Lower lobe of right lung (tissue), 2 donors: ENCODE results near the gene SLC16A8. TPM values are rescaled to one million over a fixed set of nuclear protein-coding genes. Genes with fewer than 3 reads are reported as not detected.

ENCODE experiments used
- ATAC-seq, 2 donors: fragments of 200-7000 bp; cut with Tn5 transposase; one replicate each; pipeline ENCODE4 v1.9.1; 2020 to 2022; ENCODE audit warnings: mild to moderate bottlenecking in 2 of 2, moderate library complexity in 2 of 2
- DNase-seq: peaks from one replicate; pipeline ENCODE4 v3.0.0-alpha.2; 2020
- H3K27ac ChIP-seq: fragments of 200-600 bp; one replicate; pipeline ENCODE4 v1.8.0; 2022
- H3K27me3 ChIP-seq: fragments of 200-600 bp; one replicate; pipeline ENCODE4 v1.8.0; 2022; ENCODE audit warnings: low read depth
- H3K36me3 ChIP-seq: fragments of 200-600 bp; one replicate; pipeline ENCODE4 v1.8.0; 2022; ENCODE audit warnings: mild to moderate bottlenecking
- H3K4me1 ChIP-seq: fragments of 200-600 bp; one replicate; pipeline ENCODE4 v1.8.0; 2022
- H3K4me3 ChIP-seq: fragments of 200-600 bp; one replicate; pipeline ENCODE4 v1.8.0; 2022; ENCODE audit warnings: mild to moderate bottlenecking
- H3K9me3 ChIP-seq: fragments of 200-600 bp; one replicate; pipeline ENCODE4 v1.8.0; 2022
- intact Hi-C: fragments of 100-400 bp; cut with DNase I; formaldehyde crosslinking; loops from one replicate; pipeline ENCODE4 v1.11.0; 2022
- total RNA-seq: library from RNA; stranded (reverse); fragmentation: NEBNext Ultra II Directional; extraction: Animal tissue kit (Norgen Biotek cat#: 25700); gene quantifications from one replicate; pipeline ENCODE4 v1.2.1, GENCODE V29; 2021
- TF ChIP-seq, protein P1 (sequence below): fragments of 200-600 bp; IDR thresholded peaks from one replicate; pipeline ENCODE4 v1.8.0; 2022; ENCODE audit warnings: antibody characterized with exemption, mild to moderate bottlenecking
- donor health status: DM: no; HTN: yes; CAD: no; lungs with severe emphysema.

The SLC16A8 gene
- total RNA-seq, 1 donor from 2014 or later = 0.24 TPM

DNA sequence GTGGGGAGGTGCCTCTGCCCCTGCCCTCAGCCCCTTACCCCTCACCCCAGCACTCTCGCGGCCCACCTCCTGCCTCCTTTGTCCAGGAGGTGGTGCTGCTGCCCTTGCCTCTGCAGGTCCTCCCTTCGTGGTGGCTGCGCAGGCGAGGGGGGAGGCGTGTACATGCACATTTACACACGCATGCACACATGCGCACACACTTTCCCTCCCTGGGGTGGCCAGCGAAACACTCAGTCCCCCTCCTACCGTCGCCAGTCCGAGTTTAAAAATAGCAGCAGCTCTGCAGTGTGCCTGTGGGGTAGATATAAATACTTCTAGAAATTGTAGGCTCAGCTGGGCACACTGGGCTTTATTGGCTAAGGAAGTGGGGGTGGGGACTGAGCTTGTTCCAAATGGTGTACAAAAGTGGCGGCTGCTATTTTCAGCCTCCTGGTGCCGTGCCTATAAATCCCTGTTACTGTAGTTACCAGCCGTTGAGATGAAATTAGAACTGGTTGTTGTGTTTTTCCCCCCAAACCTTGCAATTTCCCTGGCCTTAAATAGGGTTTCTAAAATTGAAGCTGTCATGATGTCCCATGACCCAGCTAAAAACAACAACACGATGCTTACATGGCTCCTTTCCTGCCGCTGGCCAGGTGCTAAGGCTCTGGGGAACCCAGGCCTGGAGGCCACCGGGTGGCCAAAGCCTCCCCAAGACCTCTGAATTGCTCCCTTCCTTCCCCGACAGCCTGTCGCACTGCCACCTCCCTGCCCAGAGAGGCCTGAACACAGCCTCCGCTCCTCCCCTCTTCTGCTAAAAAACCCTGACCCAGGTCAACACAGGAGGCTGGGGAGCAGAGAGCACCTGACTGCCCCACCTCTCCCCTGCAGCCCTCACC lies 14.4 kb downstream of the SLC16A8 start:
- Histone ChIP-seq H3K9me3 (no peaks in the 10 kb centered on the region), H3K36me3 (peaks cover 95% of the 10 kb centered on the region), H3K4me3 (no peak overlapping the region), H3K27ac (peak overlapping the region; percentile 43), H3K4me1 (no peaks in the 10 kb centered on the region), H3K27me3 (no peaks in the 10 kb centered on the region)
- DNase-seq (no peak), ATAC-seq (no peak)
- intact Hi-C loops = no loop called here
- TF ChIP-seq, protein P1, sequence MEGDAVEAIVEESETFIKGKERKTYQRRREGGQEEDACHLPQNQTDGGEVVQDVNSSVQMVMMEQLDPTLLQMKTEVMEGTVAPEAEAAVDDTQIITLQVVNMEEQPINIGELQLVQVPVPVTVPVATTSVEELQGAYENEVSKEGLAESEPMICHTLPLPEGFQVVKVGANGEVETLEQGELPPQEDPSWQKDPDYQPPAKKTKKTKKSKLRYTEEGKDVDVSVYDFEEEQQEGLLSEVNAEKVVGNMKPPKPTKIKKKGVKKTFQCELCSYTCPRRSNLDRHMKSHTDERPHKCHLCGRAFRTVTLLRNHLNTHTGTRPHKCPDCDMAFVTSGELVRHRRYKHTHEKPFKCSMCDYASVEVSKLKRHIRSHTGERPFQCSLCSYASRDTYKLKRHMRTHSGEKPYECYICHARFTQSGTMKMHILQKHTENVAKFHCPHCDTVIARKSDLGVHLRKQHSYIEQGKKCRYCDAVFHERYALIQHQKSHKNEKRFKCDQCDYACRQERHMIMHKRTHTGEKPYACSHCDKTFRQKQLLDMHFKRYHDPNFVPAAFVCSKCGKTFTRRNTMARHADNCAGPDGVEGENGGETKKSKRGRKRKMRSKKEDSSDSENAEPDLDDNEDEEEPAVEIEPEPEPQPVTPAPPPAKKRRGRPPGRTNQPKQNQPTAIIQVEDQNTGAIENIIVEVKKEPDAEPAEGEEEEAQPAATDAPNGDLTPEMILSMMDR = peak; percentile 37

DNA sequence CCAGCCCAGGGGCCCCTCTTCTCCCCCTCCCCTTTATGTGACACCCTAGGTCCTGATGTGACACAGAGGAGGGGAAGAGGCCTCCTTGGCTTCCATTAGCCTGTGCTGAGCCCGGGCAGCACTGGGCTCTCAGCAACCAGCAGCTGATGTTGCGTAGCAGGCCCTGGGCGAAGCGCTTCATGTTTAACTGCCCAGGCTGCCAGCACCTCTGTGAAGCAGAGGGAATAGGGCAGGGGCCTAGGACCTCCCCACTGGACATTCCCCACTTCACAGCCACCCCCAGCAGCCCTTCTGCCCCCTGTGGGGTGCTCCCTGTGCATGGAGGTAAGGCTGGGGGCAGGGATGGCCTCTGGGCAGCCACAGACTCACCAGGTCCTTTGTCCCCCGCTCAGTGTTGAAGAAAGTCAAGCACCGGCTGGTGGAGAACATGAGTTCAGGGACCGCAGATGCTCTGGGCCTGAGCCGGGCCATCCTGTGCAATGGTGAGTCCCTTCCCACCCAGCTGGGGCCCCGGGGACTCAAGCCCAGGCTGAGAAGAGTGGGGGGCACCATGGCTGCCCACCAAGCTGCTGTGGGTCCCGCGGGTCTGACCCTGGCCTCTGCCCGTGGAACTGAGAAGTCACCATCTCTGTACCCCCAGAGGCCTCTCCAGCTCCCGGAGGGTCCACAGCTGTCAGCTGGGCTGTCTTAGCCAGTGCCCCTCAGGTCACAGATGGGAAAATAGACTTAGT lies 15.2 kb downstream of the SLC16A8 start:
- Histone ChIP-seq H3K27ac (peak overlapping the region; percentile 43), H3K4me1 (no peaks in the 10 kb centered on the region), H3K9me3 (no peaks in the 10 kb centered on the region), H3K36me3 (peaks cover 95% of the 10 kb centered on the region), H3K4me3 (no peak overlapping the region), H3K27me3 (no peaks in the 10 kb centered on the region)
- ATAC-seq = no peak
- intact Hi-C loops = no loop called here
- no peak for DNase-seq
- TF ChIP-seq, protein P1 = no peak

DNA sequence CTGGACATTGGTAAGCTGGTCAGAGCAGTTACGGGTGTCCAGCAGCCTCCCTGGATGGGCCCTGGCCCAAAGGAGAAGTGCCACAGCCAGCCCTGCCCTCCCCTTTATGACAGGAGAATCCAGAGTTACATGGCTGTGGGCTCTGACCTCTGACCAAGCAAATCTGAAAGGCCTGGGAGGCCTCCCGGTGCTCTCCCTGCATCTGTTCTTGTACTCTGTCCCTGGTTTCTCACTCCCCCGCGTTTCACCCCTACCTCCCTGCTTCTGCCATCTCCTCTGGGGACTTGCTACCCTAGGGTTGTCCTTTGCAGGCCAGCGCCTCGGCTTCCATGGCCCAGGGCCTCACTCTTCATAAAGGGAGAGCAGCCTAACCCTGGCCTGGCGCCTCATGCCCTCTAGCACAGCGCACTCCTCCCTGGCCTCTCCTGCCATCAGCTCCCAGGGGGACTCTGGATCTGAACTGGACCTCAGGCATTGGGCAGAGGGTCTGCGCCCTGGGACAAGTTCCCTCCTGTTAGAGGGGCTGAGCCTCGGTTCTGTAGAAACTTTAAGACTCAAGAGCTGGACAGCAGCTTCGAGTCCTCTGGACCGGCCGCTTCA lies 16.1 kb downstream of the SLC16A8 start:
- DNase-seq (no peak), ATAC-seq (no peak)
- Histone ChIP-seq H3K27me3 (no peaks in the 10 kb centered on the region), H3K27ac (no peak overlapping the region), H3K4me3 (no peak overlapping the region), H3K9me3 (no peaks in the 10 kb centered on the region), H3K36me3 (peaks cover 89% of the 10 kb centered on the region), H3K4me1 (no peaks in the 10 kb centered on the region)
- intact Hi-C loops = no loop called here
- TF ChIP-seq, protein P1 = no peak

DNA sequence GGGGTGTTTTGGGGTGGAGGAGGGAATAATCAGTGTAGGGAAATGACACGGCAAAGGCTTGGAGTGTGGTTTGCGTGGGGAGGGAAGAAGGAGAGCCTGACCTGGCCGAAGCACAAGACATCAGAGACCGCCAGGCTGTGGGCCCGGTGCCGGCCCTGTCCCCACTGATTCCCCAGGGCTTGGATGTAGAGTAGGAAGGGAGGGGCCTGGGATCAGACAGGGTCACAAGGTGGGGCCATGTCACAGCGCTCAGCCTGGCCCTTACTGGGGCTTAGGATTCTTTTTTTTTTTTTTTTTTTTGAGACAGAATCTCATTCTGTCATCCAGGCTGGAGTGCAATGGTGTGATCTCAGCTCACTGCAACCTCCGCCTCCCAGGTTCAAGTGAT lies 17.0 kb downstream of the SLC16A8 start:
- no peak for ATAC-seq
- DNase-seq = no peak
- no peak overlapping the region for H3K4me3 ChIP-seq
- TF ChIP-seq, protein P1 = no peak
- no peaks in the 10 kb centered on the region for H3K9me3 ChIP-seq
- H3K4me1 ChIP-seq = no peaks in the 10 kb centered on the region
- H3K36me3 ChIP-seq = peaks cover 81% of the 10 kb centered on the region
- H3K27ac ChIP-seq = no peak overlapping the region
- H3K27me3 ChIP-seq = no peaks in the 10 kb centered on the region
- intact Hi-C loops = no loop called here

DNA sequence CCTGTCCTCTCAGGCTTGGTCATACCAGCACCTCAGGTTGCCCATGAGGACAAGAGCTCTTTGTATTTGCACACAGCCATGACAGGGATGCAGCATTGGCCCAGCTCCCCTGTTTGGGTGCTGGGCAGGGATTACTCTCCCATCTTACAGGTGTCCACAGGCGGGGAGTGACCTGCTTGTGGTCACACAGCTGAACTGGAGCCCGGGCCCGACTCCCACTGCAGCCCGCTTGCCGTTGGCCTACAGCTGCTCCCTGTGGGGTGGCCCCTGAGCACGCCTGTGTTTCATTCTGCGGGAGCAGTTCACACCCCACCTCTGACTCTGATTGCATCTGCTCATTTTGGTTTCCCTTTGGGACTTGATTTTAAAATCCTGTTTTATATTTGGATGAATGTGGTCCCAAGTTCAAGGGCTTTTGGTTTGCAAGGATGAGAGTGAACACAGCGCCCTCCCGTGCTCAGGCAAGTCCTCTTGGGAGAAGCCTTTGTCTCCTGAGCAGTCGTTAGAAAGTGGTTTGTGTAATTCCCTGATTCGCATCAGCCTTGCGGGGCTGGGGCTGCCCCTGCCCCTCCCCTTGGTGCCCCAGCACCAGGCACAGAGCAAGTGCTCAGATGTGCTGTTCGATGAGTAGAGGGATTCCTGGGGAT lies 17.5 kb downstream of the SLC16A8 start:
- intact Hi-C loops = no loop called here
- Histone ChIP-seq H3K9me3 (no peaks in the 10 kb centered on the region), H3K27ac (no peak overlapping the region), H3K4me1 (no peaks in the 10 kb centered on the region), H3K4me3 (no peak overlapping the region), H3K27me3 (no peaks in the 10 kb centered on the region), H3K36me3 (peaks cover 81% of the 10 kb centered on the region)
- TF ChIP-seq, protein P1 = no peak
- DNase-seq (no peak), ATAC-seq (no peak)
